ENCODE measurements around the gene MARCOL. TPM values are rescaled to one million over a fixed set of nuclear protein-coding genes. Genes with fewer than 3 reads are reported as not detected.

The MARCOL gene
- total and polyA plus RNA-seq, 4 donors = 0.14 TPM; not detected in 3

Small RNAs within 50 kb of the gene (small RNA-seq; reads per million reads assigned to genes)
- gene HMGN1P16 (ENCODE audit: low replicate concordance) = not detected

Other genes with a start within 250 kb of the MARCOL start
- gene SPINK5, start 174.5 kb upstream of the MARCOL start, total RNA-seq = under 1 TPM; 0.06 to 0.10 TPM
- under 1 TPM; 0.09 to 0.24 TPM for gene SPINK5, start 174.5 kb upstream of the MARCOL start, polyA plus RNA-seq (ENCODE audit: insufficient read length in 2 of 2)
- gene SPINK14, start 70.0 kb upstream of the MARCOL start, total RNA-seq = not detected
- gene SPINK14, start 70.0 kb upstream of the MARCOL start, polyA plus RNA-seq (ENCODE audit: insufficient read length in 2 of 2) = not detected
- gene SPINK6, start 35.5 kb upstream of the MARCOL start, total RNA-seq = not detected
- not detected for gene SPINK6, start 35.5 kb upstream of the MARCOL start, polyA plus RNA-seq (ENCODE audit: insufficient read length in 2 of 2)
- gene SPINK13, start 30.3 kb downstream of the MARCOL start, total RNA-seq = not detected
- 1 to 10 TPM in 1 of 2 donors, under 1 TPM in 1; 0.30 to 1.6 TPM for gene SPINK13, start 30.3 kb downstream of the MARCOL start, polyA plus RNA-seq (ENCODE audit: insufficient read length in 2 of 2)
- not detected for gene SPINK7, start 73.9 kb downstream of the MARCOL start, total RNA-seq
- under 1 TPM in 1 of 2 donors, not detected in 1; 0.77 TPM for gene SPINK7, start 73.9 kb downstream of the MARCOL start, polyA plus RNA-seq (ENCODE audit: insufficient read length in 2 of 2)
- gene SPINK9, start 97.0 kb downstream of the MARCOL start, total RNA-seq = not detected
- under 1 TPM in 1 of 2 donors, not detected in 1; 0.81 TPM for gene SPINK9, start 97.0 kb downstream of the MARCOL start, polyA plus RNA-seq (ENCODE audit: insufficient read length in 2 of 2)
- gene FBXO38, start 145.4 kb downstream of the MARCOL start, total RNA-seq = 10 to 100 TPM; 51.7 to 73.5 TPM
- gene FBXO38, start 145.4 kb downstream of the MARCOL start, polyA plus RNA-seq (ENCODE audit: insufficient read length in 2 of 2) = 10 to 100 TPM; 29.3 to 33.2 TPM